Stimulated activated CD4-positive, alpha-beta T cell treated with anti-CD3 and anti-CD28 coated beads, TNF-alpha, amount 100 ng/mL, for 24 hours (primary cell): ENCODE data around the gene NRXN3.

ENCODE experiments used
- DNase-seq, 3 experiments: peaks; one replicate each; pipeline ENCODE4 v3.0.0-alpha.2; 2020; ENCODE audit warnings: low read depth in 3 of 3

NRXN3 gene

DNA sequence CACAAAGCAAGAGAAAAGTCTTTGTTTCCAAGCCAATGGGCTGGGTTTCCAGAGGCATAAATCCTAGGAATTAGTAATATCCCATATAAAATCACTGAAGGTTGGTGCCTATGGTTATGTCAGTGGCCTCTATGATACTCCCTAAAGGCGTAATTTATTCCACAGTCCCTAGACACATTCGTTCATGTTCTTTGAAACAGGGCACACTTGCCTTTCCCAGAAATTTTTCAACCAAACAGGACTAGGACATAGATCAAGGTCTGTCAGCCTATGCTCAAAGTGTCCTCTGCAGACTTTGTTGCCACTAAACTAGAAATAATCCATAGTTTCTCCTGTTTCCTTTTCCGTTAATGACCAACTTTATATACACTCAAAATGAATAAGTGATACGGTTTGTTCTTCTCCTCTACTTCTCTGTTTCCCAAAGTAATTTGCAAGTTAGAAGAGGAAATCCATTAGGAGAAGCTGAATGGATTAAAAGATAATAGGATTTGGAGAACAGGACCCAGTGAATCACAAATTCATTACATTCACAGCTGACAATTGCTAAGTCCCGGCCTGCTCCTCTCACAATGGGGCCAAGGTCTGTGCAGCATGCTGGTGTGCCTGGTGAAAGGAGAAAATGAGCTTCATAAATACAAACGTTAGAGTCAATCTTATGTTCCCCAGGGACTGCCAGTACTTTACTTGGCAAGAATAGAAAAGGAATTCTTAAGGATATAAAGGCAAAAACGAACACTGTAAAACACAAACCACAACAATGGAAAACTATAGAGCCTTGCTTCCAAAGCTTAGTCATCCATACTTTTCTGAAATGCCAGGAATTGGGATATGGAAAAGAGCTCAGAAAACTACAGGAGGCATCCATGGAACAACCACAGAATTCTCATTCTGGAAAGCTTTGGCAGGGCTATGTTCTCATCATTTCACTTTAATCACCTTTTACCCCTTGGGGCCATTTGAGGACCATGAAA, 966.2 kb downstream of the NRXN3 start:
- no peak for DNase-seq

DNA sequence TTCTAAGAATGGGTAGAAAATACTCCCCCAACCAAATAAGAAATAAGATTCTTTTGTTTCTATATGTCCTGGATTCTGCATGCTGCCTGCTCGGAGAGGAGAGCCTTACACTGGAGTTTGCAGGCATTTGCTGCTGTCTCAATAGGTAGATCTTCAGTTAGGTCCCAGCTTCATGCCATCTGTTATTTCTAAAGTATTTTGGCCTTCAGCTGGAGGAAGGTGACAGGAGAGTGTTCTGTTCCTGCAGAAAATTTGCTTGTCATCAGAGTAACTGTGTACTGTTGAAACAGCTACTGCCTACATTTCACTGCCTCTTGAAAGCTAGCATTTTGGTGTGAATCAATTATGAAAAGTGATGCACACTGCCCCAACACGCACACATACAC, 966.9 kb downstream of the NRXN3 start:
- DNase-seq, result no peak

DNA sequence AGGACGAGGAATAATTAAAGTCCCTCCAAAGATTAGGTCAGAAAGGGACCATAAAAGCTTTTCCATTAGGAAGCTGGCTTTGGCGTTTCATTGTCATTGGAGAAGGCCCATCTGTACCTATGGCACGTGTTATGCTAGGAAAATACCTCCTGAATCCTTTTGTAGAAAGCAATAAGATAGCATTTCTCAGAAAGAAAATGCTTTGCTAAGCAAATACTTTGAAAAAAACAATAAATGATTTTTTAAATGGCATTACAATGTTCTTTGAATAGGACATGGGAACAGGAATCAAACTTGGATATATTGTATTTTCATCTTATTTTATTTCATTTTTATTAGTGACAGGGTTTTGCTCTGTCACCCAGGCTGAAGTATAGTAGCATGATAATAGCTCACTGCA, 967.7 kb downstream of the NRXN3 start:
- DNase-seq, result no peak

DNA sequence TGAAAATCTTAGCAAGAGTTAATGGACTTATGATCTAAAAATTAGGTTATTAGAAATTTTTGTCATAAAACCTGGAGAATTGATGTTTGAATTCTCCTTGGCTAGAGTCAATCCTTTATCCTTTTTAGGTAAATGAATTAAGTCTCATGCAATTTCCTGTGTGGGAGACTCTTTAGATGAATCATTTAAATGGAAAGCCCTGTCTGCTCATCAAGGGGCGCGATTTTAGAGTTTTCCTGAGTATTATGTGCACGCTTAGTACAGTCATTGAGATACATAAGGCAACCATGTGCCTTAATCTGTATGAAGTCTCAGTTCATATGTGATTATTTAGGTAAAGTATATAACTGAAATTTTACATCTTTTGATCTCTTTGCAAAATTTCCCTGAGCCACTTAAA, 974.7 kb downstream of the NRXN3 start:
- no peak for DNase-seq

DNA sequence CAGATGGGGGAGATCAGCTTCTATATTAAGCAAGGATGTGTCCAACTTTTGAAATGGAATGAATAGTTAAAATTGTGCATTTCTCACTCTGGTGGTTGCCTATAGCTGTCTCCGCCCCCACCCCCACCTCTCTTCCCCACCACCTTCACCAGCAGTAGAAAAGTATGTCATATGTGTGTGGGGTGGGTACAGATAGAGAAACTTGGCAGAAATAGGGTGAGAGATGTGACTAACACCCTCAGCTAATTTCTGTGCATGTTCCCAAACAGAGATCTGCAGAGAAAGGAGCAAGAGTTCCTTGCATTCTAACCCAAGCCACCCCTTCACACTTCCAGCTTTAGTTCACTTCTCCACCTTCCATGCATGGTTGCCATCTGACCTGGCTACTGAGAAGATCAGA, 980.1 kb downstream of the NRXN3 start:
- no peak for DNase-seq

DNA sequence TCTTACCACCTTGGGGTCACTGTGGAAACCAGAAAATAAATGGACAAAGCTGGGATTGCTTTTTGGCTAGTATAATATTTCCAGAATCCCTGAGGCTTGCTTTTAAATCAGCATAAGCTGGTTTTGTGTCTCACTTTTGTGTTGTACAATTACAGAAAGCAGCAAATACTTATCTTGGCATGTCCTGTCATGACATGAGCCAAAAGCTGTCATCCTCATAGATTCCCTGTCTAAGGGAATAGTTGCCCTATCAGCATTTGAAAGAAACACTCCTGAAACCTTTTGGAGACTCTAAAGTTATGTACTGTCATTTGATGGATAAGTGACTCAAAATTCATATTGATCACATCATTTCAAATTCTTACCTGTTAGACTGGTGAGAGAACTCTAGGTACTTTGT, 987.2 kb downstream of the NRXN3 start:
- no peak for DNase-seq

DNA sequence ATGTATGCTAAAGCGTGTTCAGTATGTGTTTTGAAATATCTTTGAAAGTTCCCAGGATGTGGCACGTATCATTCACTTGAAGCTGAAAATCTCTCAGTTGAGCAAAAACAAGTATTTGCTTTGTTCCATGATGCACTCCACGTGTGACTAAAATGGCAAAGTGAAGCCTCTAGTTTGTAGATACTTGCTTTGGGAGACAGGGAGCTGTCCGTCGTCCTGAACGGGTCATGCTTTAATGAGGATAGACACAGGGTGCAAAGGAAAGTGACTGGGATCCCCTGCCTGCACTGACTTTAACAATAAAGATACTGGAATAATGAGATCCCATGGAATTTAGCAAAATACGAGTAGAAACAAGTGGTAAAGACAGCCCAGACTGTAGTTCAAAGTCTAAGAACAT, 991.4 kb downstream of the NRXN3 start:
- no peak for DNase-seq

DNA sequence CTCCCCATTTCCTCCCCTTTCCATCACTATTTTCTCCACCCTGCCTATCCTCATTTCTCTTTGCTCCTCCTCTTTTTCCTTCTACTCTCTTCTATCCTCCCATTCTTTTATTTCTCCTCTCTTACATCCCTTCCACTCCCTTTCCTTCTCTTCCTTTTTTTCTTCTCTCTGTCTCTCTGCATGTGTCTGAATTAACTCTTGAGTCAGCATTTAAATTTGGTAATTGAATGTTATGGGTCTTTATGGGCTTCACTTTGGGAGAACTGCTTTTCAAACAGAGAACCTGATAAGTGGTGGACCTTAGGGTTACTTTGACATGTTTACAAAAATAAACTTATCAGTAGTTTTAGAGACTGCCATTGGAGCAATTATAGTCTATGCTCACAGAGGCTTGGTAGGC, 992.7 kb downstream of the NRXN3 start:
- DNase-seq, result no peak

DNA sequence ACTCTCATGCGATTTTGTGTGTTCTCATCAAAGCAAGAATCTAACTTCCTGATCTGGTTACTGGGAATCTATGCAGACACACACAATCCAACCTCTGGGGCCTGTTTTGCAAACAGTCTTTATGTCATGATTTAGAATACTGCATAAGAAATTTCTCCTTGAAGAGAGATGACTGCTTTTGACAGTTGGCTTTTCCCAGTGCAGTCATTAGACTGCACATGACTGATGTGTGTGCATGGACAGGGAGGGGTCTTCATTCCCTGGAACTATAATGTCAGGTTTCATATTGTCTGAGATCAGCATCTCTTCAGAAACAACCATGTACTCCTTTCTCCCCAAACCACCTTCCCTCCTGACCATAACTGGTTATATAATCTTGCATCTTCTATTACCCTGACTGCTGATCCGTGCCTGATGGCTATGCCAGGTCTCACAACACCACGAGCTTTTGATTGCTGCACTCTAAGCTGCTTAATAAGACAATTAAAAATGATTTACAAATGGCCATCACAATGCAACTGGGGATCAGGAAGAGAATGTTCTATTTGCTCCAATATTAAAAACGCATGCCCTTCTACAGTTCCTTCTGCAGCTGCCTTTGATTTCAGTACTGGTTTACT, 995.4 kb downstream of the NRXN3 start:
- no peak for DNase-seq

DNA sequence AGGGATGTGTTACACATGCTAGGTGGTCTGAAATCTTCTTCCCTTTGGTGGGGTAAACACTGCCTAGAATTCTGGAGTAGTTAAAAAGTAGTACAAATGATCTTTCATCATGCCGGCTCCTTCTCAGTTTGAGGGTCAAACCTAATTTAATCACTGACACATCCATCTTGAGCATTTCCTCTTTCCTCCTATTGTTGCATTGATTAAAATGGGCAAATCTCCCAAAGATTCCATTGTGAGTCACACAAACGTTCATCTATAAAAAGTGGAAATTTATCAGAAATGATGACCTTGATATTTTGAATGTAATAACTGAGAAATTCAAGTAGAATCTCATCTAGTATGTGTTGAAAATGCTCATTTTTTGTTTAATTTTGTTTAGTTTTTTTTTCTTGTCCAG, 996.0 kb downstream of the NRXN3 start:
- DNase-seq, result no peak

DNA sequence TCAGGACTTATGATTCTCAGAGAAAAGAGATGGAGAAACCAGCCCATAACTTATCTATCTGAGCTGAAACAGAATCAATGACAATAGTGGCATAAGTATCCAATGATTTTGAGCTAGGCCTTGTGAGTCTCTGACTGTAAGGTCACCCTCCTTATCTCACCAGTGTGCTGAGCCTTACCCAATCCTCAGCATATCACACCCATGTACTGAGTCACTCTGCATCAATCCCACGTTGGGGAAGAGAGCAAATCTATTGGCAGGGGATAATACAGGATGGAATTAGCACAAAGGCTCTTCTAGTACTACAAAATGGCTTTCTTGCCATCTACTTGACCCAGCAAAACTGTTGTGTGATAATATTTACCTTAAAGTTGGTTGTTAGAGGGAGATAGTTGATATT, 997.8 kb downstream of the NRXN3 start:
- no peak for DNase-seq

DNA sequence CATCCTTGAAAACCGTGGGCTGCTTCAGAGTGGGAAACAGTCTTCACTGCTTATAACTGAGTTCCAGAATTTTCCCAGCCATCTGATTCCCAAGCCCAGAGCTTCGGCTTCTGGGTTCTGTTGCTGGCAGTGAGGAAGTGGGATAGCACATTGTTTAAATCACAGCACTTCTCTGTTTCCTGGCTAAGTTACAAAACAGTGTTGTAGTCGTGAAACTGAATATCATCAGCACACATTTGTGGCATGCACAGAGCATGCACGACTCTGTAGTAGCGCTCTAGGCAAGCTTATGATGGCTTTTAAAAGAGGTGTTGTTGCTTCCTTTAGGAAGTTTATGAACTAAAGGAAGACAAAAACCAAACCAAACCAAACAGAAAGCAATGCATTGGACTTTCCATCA, 1005.5 kb downstream of the NRXN3 start:
- DNase-seq, result no peak

DNA sequence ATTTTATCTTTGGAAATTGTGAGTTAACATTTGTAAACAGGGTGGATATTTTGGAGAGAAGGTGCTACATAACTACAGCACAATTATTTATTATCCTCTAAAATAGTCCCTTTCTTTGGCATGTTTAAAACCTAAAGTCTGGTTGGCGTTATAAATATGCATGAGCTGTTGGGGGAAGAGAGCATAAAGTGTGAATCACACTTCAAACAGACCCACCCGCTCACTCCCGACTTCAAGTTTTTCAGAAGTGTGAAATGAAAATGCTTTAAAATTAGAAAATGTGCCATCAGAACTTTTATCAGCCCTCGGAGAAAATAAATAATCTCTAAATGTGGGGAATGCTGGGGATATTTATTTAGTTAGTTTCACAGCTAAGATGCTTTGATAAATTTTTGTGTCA, 1006.9 kb downstream of the NRXN3 start:
- DNase-seq, result no peak

DNA sequence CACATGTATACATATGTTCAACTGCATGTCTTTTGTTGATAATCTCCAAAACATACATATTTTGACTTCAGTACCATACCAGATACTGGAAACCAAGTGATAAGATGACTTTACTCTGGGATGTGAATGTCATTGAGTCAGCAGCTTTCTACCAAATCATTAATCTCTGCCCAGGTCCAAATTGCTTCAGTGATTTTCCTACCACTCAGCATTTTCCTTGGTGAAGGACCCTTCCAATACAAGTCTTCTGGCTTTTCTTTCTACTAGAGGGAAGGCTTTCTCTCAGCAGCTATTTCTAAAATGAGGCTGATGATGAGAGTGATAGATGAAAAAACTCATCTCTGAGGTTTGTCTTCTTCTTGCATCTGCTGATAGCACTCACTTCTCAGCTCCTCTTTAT, 1008.5 kb downstream of the NRXN3 start:
- DNase-seq, result no peak

DNA sequence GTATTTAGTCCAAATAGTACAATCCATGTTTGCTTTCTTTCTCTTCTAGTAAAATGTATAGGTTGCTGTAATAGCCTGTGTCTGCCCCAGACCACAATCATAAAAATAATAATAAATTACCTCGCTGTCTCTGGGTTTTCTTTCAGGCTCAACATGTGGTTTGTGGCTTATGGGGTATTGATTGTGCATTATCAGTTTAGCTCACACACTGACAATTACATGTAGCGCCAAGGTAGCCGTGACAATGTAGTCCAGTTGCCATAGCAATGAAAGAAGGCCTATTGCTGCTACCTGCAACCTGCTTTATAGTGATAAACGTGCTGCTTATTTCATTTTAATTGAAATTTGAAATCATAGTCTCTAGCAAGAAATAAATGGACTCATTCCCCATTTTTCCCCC, 1009.8 kb downstream of the NRXN3 start:
- no peak for DNase-seq

DNA sequence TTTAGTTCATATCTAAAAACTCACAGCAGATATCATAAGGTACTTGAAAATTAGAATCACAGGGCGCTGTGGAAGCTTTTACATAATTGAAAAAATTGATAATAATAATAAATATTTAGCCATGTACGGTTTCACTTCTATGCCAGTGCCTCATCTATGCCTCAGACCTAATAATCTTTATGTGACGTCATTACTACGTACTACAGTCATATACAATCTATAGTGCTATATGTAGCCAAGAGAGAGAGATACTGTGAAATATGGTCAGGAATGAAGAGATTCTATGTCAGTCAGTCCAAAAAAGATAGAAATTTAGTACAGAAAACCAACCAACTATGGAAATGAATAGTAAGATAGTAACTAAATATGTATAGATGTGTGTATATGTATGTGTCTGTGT, 1010.5 kb downstream of the NRXN3 start:
- no peak for DNase-seq

DNA sequence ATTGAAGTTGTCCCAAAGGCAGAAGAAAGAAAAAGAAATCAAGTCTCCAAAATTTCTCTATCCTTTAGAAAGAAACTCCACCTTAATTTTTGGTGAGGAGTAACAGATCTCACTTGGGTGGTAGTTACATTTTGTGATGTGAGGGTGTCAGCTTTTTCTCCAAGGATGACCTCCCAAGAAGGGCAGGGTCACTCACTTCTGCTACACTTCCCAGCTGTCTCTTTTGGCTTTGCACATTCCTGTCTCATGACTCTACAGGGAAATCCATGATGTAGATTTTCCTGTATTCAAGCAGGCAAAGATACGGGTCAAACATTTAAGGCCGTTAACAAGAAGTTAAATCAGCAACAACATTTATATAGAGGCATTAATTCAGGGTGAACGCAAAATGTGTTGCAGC, 1016.4 kb downstream of the NRXN3 start:
- no peak for DNase-seq

DNA sequence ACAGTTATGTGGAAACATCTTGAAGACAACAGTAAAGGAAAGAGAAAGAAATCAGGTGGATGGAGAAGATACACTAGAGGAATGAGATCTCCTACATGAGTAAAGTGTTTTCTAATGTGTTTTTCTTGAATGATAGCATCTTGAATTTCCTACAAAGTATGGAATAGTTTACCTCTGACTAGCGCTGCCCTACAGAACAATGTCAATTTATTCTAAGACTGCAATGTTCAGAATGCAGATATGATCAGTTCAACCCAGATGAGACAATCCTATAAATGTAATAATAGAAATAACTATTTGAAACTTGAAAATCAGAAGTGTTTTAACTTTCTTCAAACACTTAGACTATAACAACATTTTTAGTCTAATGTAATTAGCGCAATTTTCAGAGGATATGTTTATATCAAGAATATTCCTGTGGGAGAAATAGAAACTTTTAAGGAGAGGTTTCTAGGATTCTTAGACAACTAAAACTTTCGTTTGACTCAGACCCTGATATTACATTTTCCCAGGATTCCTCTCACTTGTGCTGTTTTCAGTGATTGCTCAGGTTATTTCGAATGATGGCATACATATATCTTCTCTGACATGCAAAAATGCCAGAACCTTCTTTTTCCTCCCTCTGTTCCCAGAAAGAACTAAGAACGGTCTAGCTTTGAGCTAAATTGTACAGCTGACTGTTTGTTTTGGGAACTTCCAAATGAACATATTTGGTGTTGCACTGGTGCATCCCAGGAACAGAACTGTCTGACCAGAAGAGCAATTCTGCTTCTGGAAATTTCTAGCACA, 1023.7 kb downstream of the NRXN3 start:
- DNase-seq, result no peak

DNA sequence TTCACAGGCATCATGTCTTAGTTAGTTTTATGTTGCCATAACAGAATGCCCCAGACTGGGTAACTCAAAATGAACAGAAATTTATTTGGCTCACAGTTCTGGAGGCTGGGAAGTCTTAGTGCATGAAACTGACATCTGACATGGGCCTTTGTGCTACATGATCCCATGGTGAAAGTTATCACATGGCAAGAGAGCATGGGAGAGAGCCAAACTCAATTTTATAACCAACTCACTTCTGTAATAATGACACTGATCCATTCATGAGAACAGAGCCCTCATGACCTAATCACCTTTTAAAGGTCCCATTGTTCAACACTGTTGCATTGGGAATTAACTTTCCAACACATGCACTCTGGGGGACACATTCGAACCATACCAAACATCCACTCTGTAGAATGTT, 1026.0 kb downstream of the NRXN3 start:
- no peak for DNase-seq

DNA sequence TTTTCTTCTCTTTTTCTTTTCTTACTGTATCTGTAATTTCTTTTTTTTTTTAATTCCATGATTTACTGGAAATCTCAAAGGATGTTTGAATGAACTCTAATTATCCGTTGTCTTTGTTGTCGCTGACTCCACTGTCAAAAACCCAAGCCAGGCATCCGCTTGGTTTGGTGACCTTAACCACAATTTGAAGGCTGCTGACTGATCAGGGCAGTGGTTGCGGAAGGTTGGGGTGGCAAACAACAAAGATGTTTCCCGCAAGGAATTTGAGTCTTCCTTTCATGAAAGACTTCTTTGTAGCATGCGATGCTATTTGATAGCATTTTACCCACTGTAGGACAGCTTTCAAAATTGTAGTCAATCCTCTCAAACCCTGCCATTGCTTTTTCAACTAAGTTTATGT, 1027.3 kb downstream of the NRXN3 start:
- no peak for DNase-seq

DNA sequence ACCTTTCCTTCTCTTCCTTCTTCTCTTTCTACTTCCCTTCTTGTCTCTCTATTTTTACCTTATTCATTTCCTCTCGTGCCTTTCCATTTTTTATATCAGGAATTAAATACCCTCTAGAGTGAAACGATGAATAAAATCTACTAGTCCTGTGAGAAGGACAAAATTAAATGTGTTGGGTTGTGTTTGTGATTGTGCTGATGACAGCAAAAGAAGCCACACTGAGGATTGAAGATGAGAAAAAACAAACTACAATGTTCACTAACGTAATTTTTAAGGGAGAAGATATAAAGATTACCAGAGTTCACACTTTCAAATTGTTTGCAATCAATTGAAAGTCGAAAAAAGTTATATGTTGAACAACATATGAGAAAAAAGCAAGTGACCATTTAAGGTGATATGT, 1029.0 kb downstream of the NRXN3 start:
- DNase-seq, result no peak

DNA sequence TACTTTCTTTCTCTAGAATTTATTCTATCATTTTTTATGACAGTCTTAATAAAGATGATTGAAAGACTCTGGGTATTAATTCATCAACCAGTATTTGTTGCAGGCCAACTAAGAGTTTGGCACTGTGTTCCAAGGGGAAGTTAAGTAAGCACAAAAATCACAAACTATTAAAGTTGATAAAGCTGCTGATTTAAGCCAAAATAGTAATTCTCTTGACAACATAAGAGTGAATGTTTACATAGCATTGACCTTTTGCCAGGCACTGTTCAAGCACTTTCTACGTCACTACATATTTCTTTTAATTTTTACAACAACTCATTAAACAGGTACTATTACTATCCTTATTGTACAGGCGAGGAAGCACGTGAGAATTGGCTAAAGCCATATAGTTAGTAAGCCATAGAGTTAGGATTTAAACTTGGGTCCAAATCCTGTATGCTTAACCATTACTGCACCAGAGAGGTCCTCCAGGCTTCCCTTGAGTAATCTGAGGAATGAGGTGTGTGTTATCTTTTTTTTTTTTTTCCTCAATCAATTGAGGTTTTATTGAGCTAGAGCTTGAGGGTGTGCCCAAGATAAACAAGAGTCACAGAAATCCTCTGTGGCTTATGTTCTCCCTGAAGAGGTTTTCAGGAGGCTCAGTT, 1031.5 kb downstream of the NRXN3 start:
- no peak for DNase-seq
